ENCODE results near the gene RICTOR.

The RICTOR gene

DNA sequence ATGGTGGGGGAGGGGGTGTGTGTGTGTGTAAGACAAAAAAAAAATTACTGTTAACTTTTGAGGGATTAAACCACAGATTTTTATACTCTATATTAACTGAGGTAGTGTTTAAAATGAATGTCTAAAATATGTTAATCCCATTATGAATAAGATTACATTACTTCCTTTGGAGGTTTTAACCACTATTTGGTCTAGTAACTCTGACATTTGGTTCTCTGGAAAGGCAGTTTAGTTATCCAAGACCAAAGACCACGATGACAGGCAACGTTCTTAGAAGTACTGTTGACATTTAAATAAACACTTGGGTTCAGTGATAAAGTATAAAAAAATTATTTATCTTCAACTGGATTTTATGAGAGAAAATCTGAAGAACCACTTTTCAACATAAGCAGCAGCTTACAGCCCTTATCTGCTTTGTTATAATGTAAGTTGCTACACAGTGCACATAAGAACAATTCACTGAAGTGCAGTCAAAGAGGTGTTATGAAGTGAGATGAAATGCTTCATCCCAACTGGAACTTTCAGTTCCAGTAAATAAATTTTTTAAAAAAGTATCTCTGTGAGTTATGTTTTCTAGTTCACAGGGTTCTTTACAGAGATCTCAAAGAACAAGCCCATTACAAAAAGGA lies 133.9 kb downstream of the RICTOR start:
- no peak overlapping the region for H2AFZ ChIP-seq (ENCODE audit: low read depth, low read length, severe bottlenecking)
- no peaks in the 10 kb centered on the region for H3K79me2 ChIP-seq (ENCODE audit: insufficient read depth, low read length)
- no peak overlapping the region for H3K27ac ChIP-seq (ENCODE audit: low read depth, low read length)
- H3K9ac ChIP-seq (ENCODE audit: low read length), result no peak overlapping the region
- no peaks in the 10 kb centered on the region for H4K20me1 ChIP-seq (ENCODE audit: low read depth, low read length)
- no peak overlapping the region for H3K4me3 ChIP-seq (ENCODE audit: insufficient read depth, low read length, poor library complexity, severe bottlenecking)
- peaks cover 17% of the 10 kb centered on the region for H3K36me3 ChIP-seq (ENCODE audit: low read length)
- H3K4me2 ChIP-seq (ENCODE audit: low read depth, low read length, poor library complexity, severe bottlenecking), result no peak overlapping the region
- no peaks in the 10 kb centered on the region for H3K9me2 ChIP-seq (replicated peaks; ENCODE audit: insufficient read depth, low read length)
- no peaks in the 10 kb centered on the region for H3K27me3 ChIP-seq (ENCODE audit: low read length)
- no peak for TF ChIP-seq EZH2phosphoT487 (conservative IDR thresholded peaks at IDR 0.05; ENCODE audit: low read length)
- TF ChIP-seq, protein P1, sequence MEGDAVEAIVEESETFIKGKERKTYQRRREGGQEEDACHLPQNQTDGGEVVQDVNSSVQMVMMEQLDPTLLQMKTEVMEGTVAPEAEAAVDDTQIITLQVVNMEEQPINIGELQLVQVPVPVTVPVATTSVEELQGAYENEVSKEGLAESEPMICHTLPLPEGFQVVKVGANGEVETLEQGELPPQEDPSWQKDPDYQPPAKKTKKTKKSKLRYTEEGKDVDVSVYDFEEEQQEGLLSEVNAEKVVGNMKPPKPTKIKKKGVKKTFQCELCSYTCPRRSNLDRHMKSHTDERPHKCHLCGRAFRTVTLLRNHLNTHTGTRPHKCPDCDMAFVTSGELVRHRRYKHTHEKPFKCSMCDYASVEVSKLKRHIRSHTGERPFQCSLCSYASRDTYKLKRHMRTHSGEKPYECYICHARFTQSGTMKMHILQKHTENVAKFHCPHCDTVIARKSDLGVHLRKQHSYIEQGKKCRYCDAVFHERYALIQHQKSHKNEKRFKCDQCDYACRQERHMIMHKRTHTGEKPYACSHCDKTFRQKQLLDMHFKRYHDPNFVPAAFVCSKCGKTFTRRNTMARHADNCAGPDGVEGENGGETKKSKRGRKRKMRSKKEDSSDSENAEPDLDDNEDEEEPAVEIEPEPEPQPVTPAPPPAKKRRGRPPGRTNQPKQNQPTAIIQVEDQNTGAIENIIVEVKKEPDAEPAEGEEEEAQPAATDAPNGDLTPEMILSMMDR (IDR thresholded peaks at IDR 0.05; ENCODE audit: insufficient read depth, low read length, poor library complexity, severe bottlenecking), result no peak
- no peaks in the 10 kb centered on the region for H3F3A ChIP-seq (ENCODE audit: insufficient read depth)
- H3K9me3 ChIP-seq (ENCODE audit: insufficient read depth, low read length), result no peaks in the 10 kb centered on the region

DNA sequence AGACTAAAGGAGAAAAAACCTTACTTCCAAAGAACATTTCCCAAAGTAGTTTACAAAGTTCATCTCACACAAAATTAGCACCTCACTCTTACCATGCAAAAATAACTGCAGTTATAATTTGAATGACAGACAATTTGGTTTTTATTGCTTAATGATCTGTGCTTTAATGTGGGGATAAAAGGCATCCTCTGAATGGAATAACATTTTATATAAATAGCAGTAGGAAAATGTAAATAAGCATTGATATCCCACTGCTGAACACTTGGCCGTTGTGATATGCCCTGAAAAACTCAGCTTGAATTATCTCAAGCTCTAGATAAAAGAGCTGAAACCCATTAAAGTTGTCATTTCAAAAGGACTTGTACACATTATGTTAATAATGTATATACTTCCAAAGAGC lies 135.2 kb downstream of the RICTOR start:
- H3K9me3 ChIP-seq (ENCODE audit: insufficient read depth, low read length), result no peaks in the 10 kb centered on the region
- H3K9me2 ChIP-seq (replicated peaks; ENCODE audit: insufficient read depth, low read length), result no peaks in the 10 kb centered on the region
- no peak overlapping the region for H2AFZ ChIP-seq (ENCODE audit: low read depth, low read length, severe bottlenecking)
- H4K20me1 ChIP-seq (ENCODE audit: low read depth, low read length), result no peaks in the 10 kb centered on the region
- no peak overlapping the region for H3K4me3 ChIP-seq (ENCODE audit: insufficient read depth, low read length, poor library complexity, severe bottlenecking)
- H3K36me3 ChIP-seq (ENCODE audit: low read length), result peaks cover 7% of the 10 kb centered on the region; the same call in 1 of the 2 replicates
- no peaks in the 10 kb centered on the region for H3F3A ChIP-seq (ENCODE audit: insufficient read depth)
- no peak overlapping the region for H3K9ac ChIP-seq (ENCODE audit: low read length)
- no peak for TF ChIP-seq EZH2phosphoT487 (conservative IDR thresholded peaks at IDR 0.05; ENCODE audit: low read length)
- TF ChIP-seq, protein P1 (IDR thresholded peaks at IDR 0.05; ENCODE audit: insufficient read depth, low read length, poor library complexity, severe bottlenecking), result no peak
- H3K79me2 ChIP-seq (ENCODE audit: insufficient read depth, low read length), result no peaks in the 10 kb centered on the region
- no peak overlapping the region for H3K27ac ChIP-seq (ENCODE audit: low read depth, low read length)
- H3K27me3 ChIP-seq (ENCODE audit: low read length), result no peaks in the 10 kb centered on the region
- H3K4me2 ChIP-seq (ENCODE audit: low read depth, low read length, poor library complexity, severe bottlenecking), result no peak overlapping the region

DNA sequence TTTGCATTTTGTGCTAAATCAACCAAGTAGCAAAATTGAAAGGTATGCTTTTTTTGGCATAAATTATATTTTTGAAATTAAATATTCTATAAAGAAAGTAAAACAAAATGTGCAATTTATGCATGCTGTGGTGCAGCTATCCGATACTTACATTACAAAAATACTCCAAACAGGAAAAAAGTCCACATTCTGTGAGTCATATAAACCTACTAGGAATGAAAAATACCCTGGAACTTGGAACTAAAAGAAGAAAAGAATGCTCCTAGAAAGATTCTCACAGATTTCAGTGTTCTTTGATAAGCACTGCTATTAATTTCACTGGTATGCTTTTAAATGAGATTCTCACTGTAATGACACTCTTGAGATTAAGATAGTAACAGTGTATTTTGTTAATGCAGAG lies 135.8 kb downstream of the RICTOR start:
- H3K27ac ChIP-seq (ENCODE audit: low read depth, low read length), result no peak overlapping the region
- no peak overlapping the region for H3K4me3 ChIP-seq (ENCODE audit: insufficient read depth, low read length, poor library complexity, severe bottlenecking)
- H3F3A ChIP-seq (ENCODE audit: insufficient read depth), result no peaks in the 10 kb centered on the region
- peaks cover 6% of the 10 kb centered on the region; the same call in 1 of the 2 replicates for H3K36me3 ChIP-seq (ENCODE audit: low read length)
- H2AFZ ChIP-seq (ENCODE audit: low read depth, low read length, severe bottlenecking), result no peak overlapping the region
- no peaks in the 10 kb centered on the region for H3K27me3 ChIP-seq (ENCODE audit: low read length)
- H3K4me2 ChIP-seq (ENCODE audit: low read depth, low read length, poor library complexity, severe bottlenecking), result no peak overlapping the region
- no peak overlapping the region for H3K9ac ChIP-seq (ENCODE audit: low read length)
- TF ChIP-seq, protein P1 (IDR thresholded peaks at IDR 0.05; ENCODE audit: insufficient read depth, low read length, poor library complexity, severe bottlenecking), result no peak
- TF ChIP-seq EZH2phosphoT487 (conservative IDR thresholded peaks at IDR 0.05; ENCODE audit: low read length), result no peak
- no peaks in the 10 kb centered on the region for H3K79me2 ChIP-seq (ENCODE audit: insufficient read depth, low read length)
- H3K9me3 ChIP-seq (ENCODE audit: insufficient read depth, low read length), result no peaks in the 10 kb centered on the region
- no peaks in the 10 kb centered on the region for H4K20me1 ChIP-seq (ENCODE audit: low read depth, low read length)
- H3K9me2 ChIP-seq (replicated peaks; ENCODE audit: insufficient read depth, low read length), result no peaks in the 10 kb centered on the region

Data from SU-DHL-6 (cell line).